Measurements from ENCODE around the gene FBLN1. TPM values are rescaled to one million over a fixed set of nuclear protein-coding genes. Genes with fewer than 3 reads are reported as not detected.
A peak's percentile ranks its signal among the peaks of the same experiment; 100 is the strongest.

FBLN1 gene
- total RNA-seq, 8 experiments from 2014 or later = 1.2 to 67.4 (median 4.5) TPM

DNA sequence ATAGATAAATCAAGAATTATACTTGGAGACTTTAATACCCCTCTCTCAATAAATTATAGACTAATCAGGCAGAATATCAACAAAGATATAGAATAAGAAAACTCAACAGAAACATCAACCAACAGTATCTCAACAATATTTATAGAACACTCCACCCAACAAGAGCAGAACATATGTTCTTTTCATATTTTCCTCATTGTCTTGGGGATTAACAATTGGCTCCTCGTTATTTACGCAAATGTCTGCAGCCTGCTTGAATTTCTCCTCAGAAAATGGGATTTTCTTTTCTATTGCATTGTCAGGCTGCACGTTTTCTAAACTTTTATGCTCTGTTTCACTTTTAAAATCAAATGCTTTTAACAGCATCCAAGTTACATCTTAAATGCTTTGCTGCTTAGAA, 37.0 kb upstream of the FBLN1 start:
- 0 to 82% (median 69%) methylated on average over 2 to 3 of the region's 3 CpGs; no CpG with 5 or more reads in 1 of the 10 experiments for WGBS, 10 experiments

DNA sequence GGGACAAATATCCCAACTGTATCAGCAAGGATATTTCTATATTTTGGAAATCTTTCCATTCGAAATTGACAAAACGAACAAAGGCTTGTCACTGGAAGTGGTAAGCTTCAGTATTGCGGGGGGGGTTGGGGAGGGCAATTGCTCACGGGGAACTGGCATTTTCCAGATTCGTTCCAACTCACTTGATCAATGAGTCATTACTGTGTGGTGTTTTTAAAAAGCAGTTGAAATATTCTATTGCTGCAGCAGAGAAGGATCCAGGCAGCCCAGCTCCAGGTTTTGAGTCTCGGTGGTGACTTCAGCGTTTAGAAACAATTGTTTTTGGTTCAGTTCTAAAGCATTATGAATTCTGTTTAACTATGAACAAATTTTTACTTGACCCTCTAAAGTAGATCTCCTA, 33.8 kb upstream of the FBLN1 start:
- no peak overlapping the region for H3K27ac ChIP-seq
- H3K4me3 ChIP-seq = no peak overlapping the region
- in situ Hi-C loops (cut with MboI; ENCODE audit: low pct_unique_long_range_greater_than_20kb in 2 of 9, low sequenced_read_pairs in 9 of 9, unreplicated experiment in 9 of 9) = no loop called here
- whole genome bisulfite sequencing, 10 experiments = 0 to 100% (median 78%) methylated on average over 1 to 7 of the region's 7 CpGs
- ATAC-seq (replicated peaks in 6 of 8) = peak in 6 of 8 experiments; percentile 27 to 83 (median 42)
- no peaks in the 10 kb centered on the region for H3K4me1 ChIP-seq (replicated peaks in 1 of 2)

More for the DNA sequence above, 37.0 kb upstream of the FBLN1 start:
- Histone ChIP-seq H3K4me1 (replicated peaks in 1 of 2) (no peaks in the 10 kb centered on the region), H3K4me3 (no peak overlapping the region), H3K27ac (no peak overlapping the region)
- in situ Hi-C loops (cut with MboI; ENCODE audit: low pct_unique_long_range_greater_than_20kb in 2 of 9, low sequenced_read_pairs in 9 of 9, unreplicated experiment in 9 of 9) = no loop called here
- ATAC-seq (replicated peaks in 6 of 8) = no peak

- in situ Hi-C loops (cut with MboI; ENCODE audit: low pct_unique_long_range_greater_than_20kb in 2 of 9, low sequenced_read_pairs in 9 of 9, unreplicated experiment in 9 of 9) = no loop called here
- no peak overlapping the region for H3K27ac ChIP-seq
These were observed 33.2 kb upstream of the FBLN1 start for GRCh38 chr22:45469281-45470073.

DNA sequence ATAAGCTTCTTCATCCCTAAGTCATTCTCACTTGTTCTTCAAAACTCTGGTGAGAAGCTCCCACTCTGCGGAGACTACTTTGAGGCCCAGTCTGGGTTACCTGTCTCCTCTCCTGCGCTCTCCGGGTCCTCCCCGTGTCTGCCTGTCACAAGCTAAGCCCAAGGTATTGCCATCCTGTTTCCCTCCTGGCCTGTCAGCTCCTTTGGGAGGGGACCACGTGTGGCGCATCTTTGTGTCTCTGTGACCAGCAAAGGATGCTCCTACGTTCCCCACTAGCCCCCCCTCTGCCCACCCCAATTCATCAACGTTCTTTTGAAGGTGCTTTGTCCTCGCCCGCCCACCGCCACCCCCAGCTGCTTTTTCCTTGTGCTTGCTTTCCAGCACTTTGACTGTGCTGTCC, 31.8 kb upstream of the FBLN1 start:
- Histone ChIP-seq H3K4me3 (no peak overlapping the region), H3K27ac (no peak overlapping the region), H3K4me1 (replicated peaks in 1 of 2) (no peaks in the 10 kb centered on the region)
- in situ Hi-C loops (cut with MboI; ENCODE audit: low pct_unique_long_range_greater_than_20kb in 2 of 9, low sequenced_read_pairs in 9 of 9, unreplicated experiment in 9 of 9) = no loop called here
- no peak for ATAC-seq (replicated peaks in 6 of 8)
- WGBS, 10 experiments = no CpG with 5 or more reads among the region's 11 CpGs

More at GRCh38 chr22:45469281-45470073, 33.2 kb upstream of the FBLN1 start:
- H3K4me1 ChIP-seq (replicated peaks in 1 of 2) = no peaks in the 10 kb centered on the region
- peak in 2 of 8 experiments; percentile 57 to 66 for ATAC-seq (replicated peaks in 6 of 8)
- no peak overlapping the region for H3K4me3 ChIP-seq
- WGBS, 10 experiments = 9 to 91% (median 59%) methylated on average over 4 to 8 of the region's 8 CpGs

DNA sequence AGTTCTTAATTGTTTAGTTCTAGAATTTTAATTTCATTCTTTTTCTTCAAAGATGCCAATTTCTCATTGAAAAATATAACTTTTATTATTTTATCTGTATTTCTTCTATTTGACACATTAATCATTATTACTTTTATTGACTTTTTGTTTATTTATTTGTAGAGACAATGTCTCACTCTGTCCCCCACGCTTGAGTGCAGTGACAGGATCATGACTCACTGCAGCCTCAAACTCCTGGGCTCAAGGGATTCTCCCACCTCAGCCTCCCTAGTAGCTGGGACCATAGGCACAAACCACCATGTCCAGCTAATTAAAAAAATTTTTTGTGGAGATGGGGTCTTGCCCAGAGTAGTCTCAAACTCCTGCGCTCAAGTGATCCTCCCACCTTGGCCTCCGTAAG, 30.3 kb upstream of the FBLN1 start:
- no peak for ATAC-seq (replicated peaks in 6 of 8)
- 25 to 100% (median 71%) methylated on average over 1 to 3 of the region's 3 CpGs; no CpG with 5 or more reads in 1 of the 10 experiments for WGBS, 10 experiments
- no peak overlapping the region for H3K4me3 ChIP-seq
- no peaks in the 10 kb centered on the region for H3K4me1 ChIP-seq (replicated peaks in 1 of 2)
- in situ Hi-C loops (cut with MboI; ENCODE audit: low pct_unique_long_range_greater_than_20kb in 2 of 9, low sequenced_read_pairs in 9 of 9, unreplicated experiment in 9 of 9) = no loop called here
- H3K27ac ChIP-seq = no peak overlapping the region

GRCh38 chr22:45473626-45474237, 29.0 kb upstream of the FBLN1 start:
- in situ Hi-C loops (cut with MboI; ENCODE audit: low pct_unique_long_range_greater_than_20kb in 2 of 9, low sequenced_read_pairs in 9 of 9, unreplicated experiment in 9 of 9) = no loop called here

DNA sequence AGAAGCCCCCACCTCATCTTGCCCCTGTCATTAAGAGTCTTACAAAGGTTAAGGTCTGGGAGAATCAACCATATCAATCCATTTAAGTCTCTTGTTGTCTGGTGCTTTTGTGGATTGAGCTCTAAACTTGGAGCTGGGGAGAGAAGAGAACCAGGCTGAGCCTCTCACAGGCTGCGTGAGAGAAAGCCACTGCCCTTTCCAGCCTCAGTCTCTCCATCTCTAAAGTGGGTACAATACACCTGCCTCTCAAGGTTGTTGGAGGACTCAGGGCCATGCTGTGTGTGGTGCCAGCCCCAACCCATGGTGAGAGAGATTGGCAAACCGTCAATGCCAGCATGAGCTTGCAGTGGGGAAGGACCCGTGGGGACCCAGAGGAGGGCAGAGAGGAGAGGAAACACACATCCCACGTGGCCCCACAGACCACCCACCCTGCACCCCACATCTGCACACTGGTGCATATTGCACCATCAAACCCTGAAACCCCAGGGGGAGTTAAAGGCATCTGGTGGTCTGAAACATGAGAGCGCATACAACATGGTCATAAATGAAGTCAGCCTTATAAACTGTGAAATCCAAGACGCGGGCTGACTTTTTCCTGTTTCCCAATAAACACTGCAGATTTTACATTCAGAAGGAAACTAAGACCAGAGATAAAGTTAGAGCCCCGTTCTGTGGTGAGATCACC, 27.5 kb upstream of the FBLN1 start:
- in situ Hi-C loops (cut with MboI; ENCODE audit: low pct_unique_long_range_greater_than_20kb in 2 of 9, low sequenced_read_pairs in 9 of 9, unreplicated experiment in 9 of 9) = no loop called here
- Histone ChIP-seq H3K4me1 (replicated peaks in 1 of 2) (no peaks in the 10 kb centered on the region), H3K27ac (no peak overlapping the region), H3K4me3 (no peak overlapping the region)
- 40 to 100% (median 60%) methylated on average over 1 to 4 of the region's 8 CpGs; no CpG with 5 or more reads in 5 of the 10 experiments for WGBS, 10 experiments
- no peak for ATAC-seq (replicated peaks in 6 of 8)

More at GRCh38 chr22:45473626-45474237, 29.0 kb upstream of the FBLN1 start:
- 68 to 100% (median 77%) methylated on average over 3 to 6 of the region's 6 CpGs for WGBS, 10 experiments
- Histone ChIP-seq H3K27ac (no peak overlapping the region), H3K4me1 (replicated peaks in 1 of 2) (no peaks in the 10 kb centered on the region), H3K4me3 (no peak overlapping the region)
- no peak for ATAC-seq (replicated peaks in 6 of 8)

- peak in 1 of 8 experiments; percentile 19 for ATAC-seq (replicated peaks in 6 of 8)
- Histone ChIP-seq H3K4me3 (no peak overlapping the region), H3K4me1 (replicated peaks in 1 of 2) (no peaks in the 10 kb centered on the region), H3K27ac (no peak overlapping the region)
- 31 to 90% (median 80%) methylated on average over 2 to 6 of the region's 15 CpGs; no CpG with 5 or more reads in 4 of the 10 experiments for WGBS, 10 experiments
- in situ Hi-C loops (cut with MboI; ENCODE audit: low pct_unique_long_range_greater_than_20kb in 2 of 9, low sequenced_read_pairs in 9 of 9, unreplicated experiment in 9 of 9) = no loop called here
These were observed 26.7 kb upstream of the FBLN1 start for GRCh38 chr22:45475851-45476514.

DNA sequence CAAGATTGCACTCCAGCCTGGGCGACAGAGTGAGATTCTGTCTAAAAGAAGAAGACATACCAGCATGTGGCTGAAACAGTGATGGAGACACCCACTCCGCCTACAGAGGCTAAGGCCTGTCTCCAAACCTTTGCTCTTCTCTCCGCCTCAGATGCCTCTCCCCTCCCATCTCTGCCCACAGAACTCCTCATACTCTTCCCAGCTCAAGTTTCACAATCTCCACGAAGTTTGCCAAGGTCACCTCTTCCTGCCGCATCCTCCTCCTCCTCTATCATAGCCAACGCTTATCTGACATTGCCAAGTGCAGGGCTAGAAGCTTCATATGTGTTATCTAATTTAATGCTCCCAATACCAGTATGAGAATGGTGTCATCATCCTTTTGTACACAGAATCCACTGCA, 25.9 kb upstream of the FBLN1 start:
- no peak for ATAC-seq (replicated peaks in 6 of 8)
- no peak overlapping the region for H3K4me3 ChIP-seq
- in situ Hi-C loops (cut with MboI; ENCODE audit: low pct_unique_long_range_greater_than_20kb in 2 of 9, low sequenced_read_pairs in 9 of 9, unreplicated experiment in 9 of 9) = no loop called here
- no peak overlapping the region for H3K27ac ChIP-seq
- WGBS, 10 experiments = 34 to 100% (median 82%) methylated on average over 1 to 6 of the region's 6 CpGs; no CpG with 5 or more reads in 2 of the 10 experiments
- H3K4me1 ChIP-seq (replicated peaks in 1 of 2) = no peaks in the 10 kb centered on the region

DNA sequence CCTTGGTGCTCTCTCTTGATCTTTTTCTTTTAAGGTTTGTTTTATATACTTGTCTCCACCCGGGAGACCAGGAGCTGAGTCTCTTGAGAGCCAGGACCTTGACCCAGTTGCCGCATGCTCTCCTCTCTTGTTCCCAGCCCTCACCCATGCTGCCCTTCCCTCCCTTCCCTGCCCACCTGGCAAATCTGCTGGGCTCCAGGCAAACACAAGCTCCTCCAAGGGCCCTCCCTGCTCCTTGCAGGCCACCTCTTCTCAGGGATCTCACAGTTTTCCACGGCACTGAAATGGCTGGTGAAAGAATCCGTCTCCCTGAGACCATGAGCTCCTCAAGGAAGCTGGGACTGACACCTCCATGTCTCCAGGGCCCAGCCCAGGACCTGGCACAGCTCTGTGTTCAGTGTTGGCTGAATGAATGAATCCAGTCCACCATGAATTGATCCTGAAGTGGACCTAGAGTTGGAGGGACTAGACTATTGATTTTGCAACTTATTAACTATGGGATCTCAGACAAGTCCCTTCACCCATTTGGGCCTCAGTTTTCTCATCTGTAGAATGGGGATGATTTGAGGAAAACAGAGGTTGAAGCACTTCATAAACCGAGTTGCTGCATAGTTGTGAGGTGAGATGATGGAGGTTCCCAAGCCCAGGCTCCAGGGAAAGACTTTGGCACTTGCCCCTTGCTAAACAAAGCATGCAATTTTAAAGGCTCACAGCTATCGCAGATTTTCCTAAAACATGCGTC, 25.1 kb upstream of the FBLN1 start:
- Histone ChIP-seq H3K4me1 (replicated peaks in 1 of 2) (no peaks in the 10 kb centered on the region), H3K4me3 (no peak overlapping the region), H3K27ac (no peak overlapping the region)
- in situ Hi-C loops (cut with MboI; ENCODE audit: low pct_unique_long_range_greater_than_20kb in 2 of 9, low sequenced_read_pairs in 9 of 9, unreplicated experiment in 9 of 9) = no loop called here
- ATAC-seq (replicated peaks in 6 of 8) = no peak
- 59 to 100% (median 83%) methylated on average over 1 to 6 of the region's 7 CpGs; no CpG with 5 or more reads in 2 of the 10 experiments for WGBS, 10 experiments

DNA sequence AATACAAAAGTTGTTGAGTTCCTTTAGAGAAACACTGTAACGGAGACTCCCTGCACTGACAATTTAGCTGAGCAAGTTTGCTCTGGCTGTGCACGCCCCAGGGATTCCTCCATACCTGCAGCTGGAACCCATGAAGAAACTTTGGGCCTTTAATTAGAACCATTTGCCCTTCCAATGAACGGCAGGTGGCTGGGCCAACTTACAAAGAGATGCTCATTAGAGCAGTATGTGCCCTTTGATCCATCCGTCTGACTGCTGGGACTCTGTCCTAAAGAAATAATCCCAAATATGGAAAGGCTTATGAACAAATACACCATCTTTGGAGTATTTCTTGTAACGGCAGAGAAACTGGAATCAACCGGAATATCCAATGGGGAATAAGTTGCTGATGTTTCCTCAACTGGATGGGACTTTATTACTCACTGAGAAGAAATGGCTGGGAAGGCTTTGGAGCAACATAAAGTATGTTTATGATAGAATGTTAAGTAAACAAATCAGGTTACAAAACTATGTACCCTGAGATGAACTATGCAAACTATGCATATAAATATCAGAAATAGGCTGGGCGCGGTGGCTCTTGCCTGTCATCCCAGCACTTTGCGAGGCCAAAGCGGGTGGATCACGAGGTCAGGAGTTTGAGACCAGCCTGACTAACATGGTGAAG, 24.4 kb upstream of the FBLN1 start:
- in situ Hi-C loops (cut with MboI; ENCODE audit: low pct_unique_long_range_greater_than_20kb in 2 of 9, low sequenced_read_pairs in 9 of 9, unreplicated experiment in 9 of 9) = no loop called here
- Histone ChIP-seq H3K27ac (no peak overlapping the region), H3K4me3 (no peak overlapping the region), H3K4me1 (replicated peaks in 1 of 2) (no peaks in the 10 kb centered on the region)
- 17 to 91% (median 72%) methylated on average over 2 to 11 of the region's 11 CpGs; no CpG with 5 or more reads in 2 of the 10 experiments for WGBS, 10 experiments
- peak in 1 of 8 experiments; percentile 87 for ATAC-seq (replicated peaks in 6 of 8)

- no peaks in the 10 kb centered on the region for H3K4me1 ChIP-seq (replicated peaks in 1 of 2)
- no peak for ATAC-seq (replicated peaks in 6 of 8)
- no peak overlapping the region for H3K4me3 ChIP-seq
- no peak overlapping the region for H3K27ac ChIP-seq
- WGBS, 10 experiments = 55 to 92% (median 79%) methylated on average over 2 of the region's 3 CpGs; no CpG with 5 or more reads in 6 of the 10 experiments
- in situ Hi-C loops (cut with MboI; ENCODE audit: low pct_unique_long_range_greater_than_20kb in 2 of 9, low sequenced_read_pairs in 9 of 9, unreplicated experiment in 9 of 9) = no loop called here
These were observed 22.0 kb upstream of the FBLN1 start for GRCh38 chr22:45480717-45481116.

All from motor neuron (in vitro differentiated cells).